ENCODE results near the gene OR2W3. TPM values are rescaled to one million over a fixed set of nuclear protein-coding genes. Genes with fewer than 3 reads are reported as not detected.

Gene OR2W3
- total RNA-seq, result not detected

GRCh38 chr1:247895163-247895637 is at the start of gene OR2W3:
Gene OR2W3 (plus strand): TSS chr1:247895587. CDS start chr1:247895587, 0 bp downstream.

GRCh38 chr1:247857069-247857984 is 38.1 kb upstream of the OR2W3 start, which contains the start of gene TRIM58:
Gene TRIM58 (plus strand): TSS chr1:247857187. CDS start chr1:247857247, 60 bp downstream.

GRCh38 chr1:247919952-247920351 is 24.6 kb downstream of the OR2W3 start, which contains the start of gene OR2T8:
Gene OR2T8 (plus strand): TSS chr1:247920252. CDS start chr1:247921018, 766 bp downstream.

GRCh38 chr1:247924868-247925267 is 29.5 kb downstream of the OR2W3 start, which contains the start of gene OR2AJ1:
Gene OR2AJ1 (plus strand): TSS chr1:247924889. CDS start chr1:247933769, 8,880 bp downstream.

Other genes with a start within 250 kb of the OR2W3 start
- not detected for gene OR13G1, start 215.8 kb upstream of the OR2W3 start, total RNA-seq
- not detected for gene OR6F1, start 178.9 kb upstream of the OR2W3 start, total RNA-seq
- not detected for gene OR14K1, start 157.0 kb upstream of the OR2W3 start, total RNA-seq
- not detected for gene OR14A2, start 147.4 kb upstream of the OR2W3 start, total RNA-seq
- gene OR1C1, start 135.0 kb upstream of the OR2W3 start, total RNA-seq, result not detected
- not detected for gene OR14A16, start 71.5 kb upstream of the OR2W3 start, total RNA-seq
- not detected for gene OR11L1, start 53.7 kb upstream of the OR2W3 start, total RNA-seq
- under 1 TPM; 0.30 to 0.53 TPM for gene TRIM58, start 38.4 kb upstream of the OR2W3 start, total RNA-seq
- gene OR2T8, start 24.7 kb downstream of the OR2W3 start, total RNA-seq, result not detected
- not detected for gene OR2AJ1, start 29.3 kb downstream of the OR2W3 start, total RNA-seq
- gene OR2L8, start 53.3 kb downstream of the OR2W3 start, total RNA-seq, result under 1 TPM in 1 of 2 experiments, not detected in 1; 0.30 TPM
- not detected for gene OR2AK2, start 69.6 kb downstream of the OR2W3 start, total RNA-seq
- gene OR2L5, start 118.1 kb downstream of the OR2W3 start, total RNA-seq, result not detected
- under 1 TPM; 0.05 to 0.08 TPM for gene OR2L2, start 134.5 kb downstream of the OR2W3 start, total RNA-seq
- gene OR2L3, start 151.2 kb downstream of the OR2W3 start, total RNA-seq, result not detected
- gene OR2L13, start 199.6 kb downstream of the OR2W3 start, total RNA-seq, result not detected
- gene OR2M5, start 249.6 kb downstream of the OR2W3 start, total RNA-seq, result not detected